HUES6 (cell line): ENCODE results near the gene SYT12.

Experiments used
- H3K27ac ChIP-seq: 2 replicates; pipeline ENCODE4 v1.7.0; 2013; ENCODE audit warnings: low read depth, mild to moderate bottlenecking, low read length, inconsistent platforms
- H3K27me3 ChIP-seq: 2 replicates; pipeline ENCODE4 v1.6.1; 2013; ENCODE audit warnings: low read length; ENCODE audit not compliant: control insufficient read depth, insufficient read depth
- H3K36me3 ChIP-seq: 2 replicates; pipeline ENCODE4 v1.6.1; 2013; ENCODE audit warnings: low read length; ENCODE audit not compliant: control insufficient read depth, insufficient read depth
- H3K4me1 ChIP-seq: 2 replicates; pipeline ENCODE4 v1.6.1; 2013; ENCODE audit warnings: low read length; ENCODE audit not compliant: control insufficient read depth, insufficient read depth
- H3K4me3 ChIP-seq: 2 replicates; pipeline ENCODE4 v1.5.1; 2013; ENCODE audit warnings: low read depth, low read length
- H3K9ac ChIP-seq: one replicate; pipeline ENCODE4 v1.6.1; 2013; ENCODE audit warnings: mild to moderate bottlenecking, low read length
- H3K9me3 ChIP-seq: 2 replicates; pipeline ENCODE4 v1.6.1; 2013; ENCODE audit warnings: low read depth, low read length; ENCODE audit not compliant: control insufficient read depth, insufficient read depth

The SYT12 gene

DNA sequence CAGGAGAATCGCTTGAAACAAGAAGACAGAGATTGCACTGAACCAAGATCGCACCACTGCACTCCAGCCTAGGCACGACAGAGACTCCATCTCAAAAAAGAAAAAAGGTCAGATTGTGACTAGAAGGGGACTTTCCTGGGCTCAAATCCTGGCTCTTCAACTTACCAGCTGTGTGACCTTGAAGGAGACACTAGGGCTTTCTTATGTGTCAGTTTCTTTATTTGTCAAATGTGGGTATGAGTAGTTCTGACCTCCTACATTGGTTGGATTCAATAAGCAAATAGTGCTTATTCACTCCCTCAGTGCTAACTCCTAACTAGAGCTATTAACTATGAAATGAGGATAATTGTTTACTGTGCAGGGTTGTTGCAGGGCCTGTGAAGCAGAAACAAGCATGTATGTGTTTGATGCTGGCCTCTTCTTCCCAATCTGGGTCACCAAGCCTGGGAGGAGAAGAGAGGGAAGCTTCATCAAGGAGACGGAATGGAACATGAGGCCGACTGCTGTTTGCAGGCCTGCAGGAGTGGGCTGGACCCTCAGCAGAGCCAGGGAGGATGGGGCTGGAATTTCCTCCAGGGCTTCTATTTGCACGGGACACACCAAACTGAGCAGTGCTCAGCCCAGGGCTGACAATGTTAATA, 56.3 kb downstream of the SYT12 start:
- H3K36me3 ChIP-seq: no peaks in the 10 kb centered on the region
- no peaks in the 10 kb centered on the region for H3K9me3 ChIP-seq
- H3K4me1 ChIP-seq: peaks cover 14% of the 10 kb centered on the region
- H3K9ac ChIP-seq: no peak overlapping the region
- H3K27ac ChIP-seq: no peak overlapping the region
- no peak overlapping the region for H3K4me3 ChIP-seq
- no peaks in the 10 kb centered on the region for H3K27me3 ChIP-seq

DNA sequence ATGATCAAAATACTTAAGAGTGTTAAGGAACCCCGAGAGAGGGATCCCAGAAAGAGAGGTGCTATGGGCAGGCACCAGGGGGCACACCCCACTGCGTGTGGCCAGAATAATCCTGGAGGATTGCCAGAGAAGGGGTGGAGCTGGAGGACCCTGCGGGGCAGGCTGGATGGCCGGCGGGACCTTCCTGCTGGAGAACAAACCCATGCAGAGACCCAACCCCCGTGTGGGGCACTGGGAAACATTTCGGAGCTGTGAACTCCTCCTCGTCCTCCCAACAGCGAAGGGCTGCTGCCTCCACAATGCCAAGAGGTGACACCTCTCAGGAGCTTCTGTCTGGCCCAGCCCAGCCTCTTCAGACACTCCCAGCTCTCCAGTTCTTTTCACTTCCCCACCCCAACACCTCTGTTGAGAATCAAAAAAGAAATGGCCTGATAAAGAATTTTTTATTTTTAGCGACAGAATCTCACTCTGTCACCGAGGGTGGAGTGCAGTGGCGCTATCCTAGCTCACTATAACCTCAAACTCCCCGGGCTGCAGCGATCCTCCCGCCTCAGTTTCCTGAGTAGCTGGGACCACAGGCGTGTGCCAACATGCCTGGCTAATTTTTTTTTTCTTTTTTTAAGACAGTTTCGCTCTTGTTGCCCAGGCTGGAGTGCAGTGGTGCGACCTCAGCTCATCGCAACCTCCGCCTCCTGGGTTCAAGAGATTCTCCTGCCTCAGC, 59.3 kb downstream of the SYT12 start:
- peak overlapping the region; percentile 38 for H3K4me3 ChIP-seq
- H3K9me3 ChIP-seq: no peaks in the 10 kb centered on the region

GRCh38 chr11:67083786-67084366, 60.9 kb downstream of the SYT12 start:
- Histone ChIP-seq H3K9me3 (no peaks in the 10 kb centered on the region), H3K27me3 (no peaks in the 10 kb centered on the region)

More for the DNA sequence above, 59.3 kb downstream of the SYT12 start:
- H3K27me3 ChIP-seq: no peaks in the 10 kb centered on the region
- H3K27ac ChIP-seq: no peak overlapping the region
- peaks cover 14% of the 10 kb centered on the region for H3K4me1 ChIP-seq
- no peak overlapping the region for H3K9ac ChIP-seq
- H3K36me3 ChIP-seq: no peaks in the 10 kb centered on the region

DNA sequence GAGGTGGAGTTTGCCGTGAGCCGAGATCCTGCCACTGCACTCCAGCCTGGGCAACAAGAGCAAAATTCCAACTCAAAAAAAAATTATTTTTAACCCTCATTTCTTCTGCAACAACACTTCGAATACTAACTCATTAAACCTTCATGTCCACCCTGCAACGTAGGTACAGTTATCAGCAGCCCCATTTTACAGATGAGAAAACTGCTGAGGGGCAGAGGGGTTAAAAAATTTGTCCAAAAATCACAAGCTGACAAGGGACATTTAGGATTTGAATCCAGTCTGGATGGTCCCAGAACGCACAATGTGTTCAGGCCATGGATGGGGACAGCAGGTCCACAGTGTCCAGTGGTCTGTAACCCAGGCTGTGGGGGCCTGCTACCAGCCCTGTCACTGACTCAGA, 62.7 kb downstream of the SYT12 start:
- H3K36me3 ChIP-seq: no peaks in the 10 kb centered on the region
- H3K27ac ChIP-seq: no peak overlapping the region
- H3K4me1 ChIP-seq: peaks cover 4% of the 10 kb centered on the region; the same call in 1 of the 2 replicates
- H3K9me3 ChIP-seq: no peaks in the 10 kb centered on the region
- no peaks in the 10 kb centered on the region for H3K27me3 ChIP-seq
- H3K4me3 ChIP-seq: no peak overlapping the region
- no peak overlapping the region for H3K9ac ChIP-seq

More at GRCh38 chr11:67083786-67084366, 60.9 kb downstream of the SYT12 start:
- no peak overlapping the region for H3K27ac ChIP-seq
- H3K9ac ChIP-seq: no peak overlapping the region
- peaks cover 4% of the 10 kb centered on the region; the same call in 1 of the 2 replicates for H3K4me1 ChIP-seq
- no peaks in the 10 kb centered on the region for H3K36me3 ChIP-seq
- H3K4me3 ChIP-seq: no peak overlapping the region

GRCh38 chr11:67090717-67091116, 67.8 kb downstream of the SYT12 start:
- H3K4me1 ChIP-seq: peaks cover 3% of the 10 kb centered on the region; the same call in 1 of the 2 replicates
- no peak overlapping the region for H3K27ac ChIP-seq
- H3K9me3 ChIP-seq: no peaks in the 10 kb centered on the region
- no peak overlapping the region for H3K4me3 ChIP-seq
- no peaks in the 10 kb centered on the region for H3K27me3 ChIP-seq
- H3K9ac ChIP-seq: no peak overlapping the region
- H3K36me3 ChIP-seq: no peaks in the 10 kb centered on the region

GRCh38 chr11:67095214-67095507, 72.2 kb downstream of the SYT12 start:
- Histone ChIP-seq H3K27ac (no peak overlapping the region), H3K9me3 (no peaks in the 10 kb centered on the region)

GRCh38 chr11:67098799-67099429, 76.0 kb downstream of the SYT12 start:
- no peaks in the 10 kb centered on the region for H3K27me3 ChIP-seq

More at GRCh38 chr11:67095214-67095507, 72.2 kb downstream of the SYT12 start:
- H3K27me3 ChIP-seq: no peaks in the 10 kb centered on the region
- H3K36me3 ChIP-seq: no peaks in the 10 kb centered on the region
- H3K9ac ChIP-seq: no peak overlapping the region
- peaks cover 3% of the 10 kb centered on the region; the same call in 1 of the 2 replicates for H3K4me1 ChIP-seq
- H3K4me3 ChIP-seq: no peak overlapping the region

DNA sequence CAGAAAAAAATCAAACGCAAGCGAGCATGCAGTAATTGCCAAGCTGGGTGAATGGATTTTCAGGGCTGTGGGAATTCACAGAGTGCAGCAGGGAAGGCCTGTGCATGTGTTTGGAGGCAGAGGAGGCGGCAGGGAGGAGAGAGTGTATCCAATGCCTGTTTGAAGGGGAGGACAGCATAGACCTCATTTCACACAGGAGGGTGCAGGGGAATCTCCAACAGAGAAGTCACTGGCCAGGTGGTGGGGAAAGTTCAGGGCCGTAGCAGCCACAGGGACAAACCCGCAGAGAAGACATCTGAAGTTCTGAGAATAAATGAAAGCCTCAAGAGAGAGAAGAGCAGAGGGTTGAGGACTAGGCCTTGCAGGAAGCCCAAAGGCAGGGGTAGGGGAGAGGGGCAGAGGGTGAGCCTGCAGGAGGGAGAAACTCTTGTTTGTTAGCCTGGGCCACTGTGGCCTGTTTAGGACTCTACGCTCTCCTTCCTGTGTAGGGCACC, 76.9 kb downstream of the SYT12 start:
- H3K27me3 ChIP-seq: no peaks in the 10 kb centered on the region
- H3K4me1 ChIP-seq: peaks cover 3% of the 10 kb centered on the region; the same call in 1 of the 2 replicates
- H3K9me3 ChIP-seq: no peaks in the 10 kb centered on the region
- H3K36me3 ChIP-seq: no peaks in the 10 kb centered on the region
- H3K4me3 ChIP-seq: no peak overlapping the region
- H3K27ac ChIP-seq: no peak overlapping the region
- H3K9ac ChIP-seq: no peak overlapping the region

More at GRCh38 chr11:67098799-67099429, 76.0 kb downstream of the SYT12 start:
- Histone ChIP-seq H3K9me3 (no peaks in the 10 kb centered on the region), H3K36me3 (no peaks in the 10 kb centered on the region), H3K9ac (no peak overlapping the region), H3K27ac (no peak overlapping the region), H3K4me1 (peaks cover 3% of the 10 kb centered on the region; the same call in 1 of the 2 replicates), H3K4me3 (no peak overlapping the region)
